Endodermal cell (in vitro differentiated cells): Measurements from ENCODE around the gene MAFG. TPM values are rescaled to one million over a fixed set of nuclear protein-coding genes. Genes with fewer than 3 reads are reported as not detected.
A peak's percentile ranks its signal among the peaks of the same experiment; 100 is the strongest.
"Not testable (repeated sequence)": the region's sequence is repeated elsewhere in the genome, so short reads cannot be mapped to it uniquely, and the experiment has no call there.

Experiments used
- DNase-seq: peaks from one replicate; pipeline ENCODE4 v3.0.0-alpha.2; 2017
- H3K27ac ChIP-seq: 2 replicates; pipeline ENCODE4 v1.5.1; 2013; ENCODE audit warnings: mild to moderate bottlenecking, low read depth, low read length, moderate library complexity
- H3K27me3 ChIP-seq: 2 replicates; pipeline ENCODE4 v1.6.1; 2013; ENCODE audit warnings: mild to moderate bottlenecking, low read length, moderate library complexity; ENCODE audit not compliant: insufficient read depth, control insufficient read depth, poor library complexity, severe bottlenecking
- H3K36me3 ChIP-seq: 2 replicates; pipeline ENCODE4 v1.7.0; 2013; ENCODE audit warnings: mild to moderate bottlenecking, low read length, moderate library complexity; ENCODE audit not compliant: control insufficient read depth, insufficient read depth
- H3K4me1 ChIP-seq: one replicate; pipeline ENCODE4 v1.7.0; 2013; ENCODE audit warnings: low read length; ENCODE audit not compliant: control insufficient read depth, insufficient read depth
- H3K4me3 ChIP-seq: 2 replicates; pipeline ENCODE4 v1.5.1; 2013; ENCODE audit warnings: mild to moderate bottlenecking, low read length, moderate library complexity
- H3K9ac ChIP-seq: 2 replicates; pipeline ENCODE4 v1.6.1; 2013; ENCODE audit warnings: mild to moderate bottlenecking, low read length, moderate library complexity; ENCODE audit not compliant: poor library complexity, severe bottlenecking; ENCODE audit errors: extremely low read depth
- H3K9me3 ChIP-seq: 2 replicates; pipeline ENCODE4 v1.6.1; 2013; ENCODE audit warnings: mild to moderate bottlenecking, low read length, moderate library complexity; ENCODE audit not compliant: control insufficient read depth
- H3K27ac Mint-ChIP-seq: 2 replicates; pipeline ENCODE4 v1.8.0; 2020; ENCODE audit warnings: mixed read lengths
- H3K27me3 Mint-ChIP-seq: 2 replicates; pipeline ENCODE4 v1.8.0; 2021; ENCODE audit warnings: mild to moderate bottlenecking, mixed read lengths; ENCODE audit not compliant: insufficient read depth
- H3K36me3 Mint-ChIP-seq: 2 replicates; pipeline ENCODE4 v1.8.0; 2020; ENCODE audit warnings: low read depth, mixed read lengths
- H3K4me1 Mint-ChIP-seq: 2 replicates; pipeline ENCODE4 v1.8.0; 2020; ENCODE audit warnings: mixed read lengths
- H3K4me3 Mint-ChIP-seq: 2 replicates; pipeline ENCODE4 v1.8.0; 2020; ENCODE audit warnings: mild to moderate bottlenecking, moderate library complexity, mixed read lengths
- H3K9me3 Mint-ChIP-seq: 2 replicates; pipeline ENCODE4 v1.8.0; 2020; ENCODE audit warnings: mild to moderate bottlenecking, mixed read lengths
- WGBS, 2 experiments: methylation state at CpG; one replicate each; pipeline versions ENCODE4 v1.1.5 to v1.1.7; 2013; ENCODE audit warnings: missing lambda C conversion rate in 2 of 2, mixed read lengths in 1 of 2; ENCODE audit not compliant: insufficient coverage in 1 of 2, insufficient read length in 1 of 2; 5-methylcytosine and 5-hydroxymethylcytosine counted together
- total RNA-seq, 2 donors: library from RNA; stranded (reverse); fragmentation: NEBNext Ultra II Directional in 1 of 2; extraction: Animal tissue kit (Norgen Biotek cat#: 25700) in 1 of 2; gene quantifications; 2 replicates in 1 of 2; 3 replicates in 1 of 2; pipeline ENCODE4 v1.2.1, GENCODE V29; 2021
- TF ChIP-seq, protein P1 (sequence below): fragments of 200-600 bp; sonication (generic); conservative IDR thresholded peaks from 2 replicates; pipeline ENCODE4 v1.5.0; 2021; ENCODE audit warnings: antibody characterized with exemption, mild to moderate bottlenecking

The MAFG gene
- total RNA-seq, 2 donors from 2014 or later: 39.9 to 54.1 TPM

DNA sequence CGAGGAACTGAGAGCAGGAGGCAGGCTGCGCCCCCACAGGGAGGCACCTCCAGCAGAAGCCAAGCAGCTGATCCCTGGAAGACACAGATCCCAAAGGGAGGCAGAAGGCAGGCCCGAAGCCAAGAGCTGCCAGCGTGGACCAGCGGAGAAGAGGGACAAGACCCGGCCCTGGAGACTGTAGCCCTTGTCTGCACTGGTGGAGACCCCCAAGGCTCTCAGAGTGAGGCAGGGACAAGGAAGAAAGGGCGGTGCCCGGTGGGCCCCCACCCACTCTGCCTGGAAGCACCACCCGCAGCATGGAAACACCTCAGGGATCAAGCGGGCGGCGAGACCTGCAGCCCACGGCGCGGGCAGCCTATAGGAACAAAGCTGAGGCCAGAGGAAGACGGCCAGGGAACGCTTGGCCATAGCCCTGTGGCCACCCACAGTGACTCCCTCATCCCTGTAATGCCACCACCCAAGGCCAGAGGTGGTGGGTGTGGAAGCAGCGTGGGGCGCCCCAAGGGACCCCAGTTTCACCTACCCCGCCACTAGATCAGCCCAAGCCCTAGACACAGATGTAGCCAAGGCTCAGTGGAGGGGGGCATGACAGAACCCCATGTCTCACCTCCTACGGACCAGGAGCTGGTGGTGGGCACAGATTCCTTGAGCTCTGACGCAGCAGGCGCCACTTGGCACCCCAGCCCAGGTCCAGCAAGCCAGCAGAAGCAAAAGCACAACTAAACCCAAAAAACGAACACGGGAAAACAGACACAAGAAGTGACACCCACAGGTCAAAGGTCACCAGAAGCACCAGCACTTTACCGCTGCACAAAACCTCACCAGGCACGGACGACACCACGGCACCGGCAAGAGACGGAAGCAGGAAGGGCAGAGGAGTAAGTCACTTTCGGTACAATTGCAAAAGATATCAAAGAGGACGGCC is 6.7 kb downstream of the MAFG start:
- H3K27me3 ChIP-seq: no peaks in the 10 kb centered on the region
- WGBS, 2 experiments: 95 to 97% methylated on average over 24 to 33 of the region's 33 CpGs
- Mint-ChIP-seq H3K9me3 (no peaks in the 10 kb centered on the region), H3K4me3 (no peak overlapping the region), H3K27me3 (no peaks in the 10 kb centered on the region), H3K27ac (peak overlapping the region; percentile 72), H3K4me1 (peaks cover 28% of the 10 kb centered on the region), H3K36me3 (peaks cover 35% of the 10 kb centered on the region)
- H3K27ac ChIP-seq: no peak overlapping the region
- peaks cover 15% of the 10 kb centered on the region for H3K4me1 ChIP-seq
- DNase-seq: no peak
- TF ChIP-seq, protein P1, sequence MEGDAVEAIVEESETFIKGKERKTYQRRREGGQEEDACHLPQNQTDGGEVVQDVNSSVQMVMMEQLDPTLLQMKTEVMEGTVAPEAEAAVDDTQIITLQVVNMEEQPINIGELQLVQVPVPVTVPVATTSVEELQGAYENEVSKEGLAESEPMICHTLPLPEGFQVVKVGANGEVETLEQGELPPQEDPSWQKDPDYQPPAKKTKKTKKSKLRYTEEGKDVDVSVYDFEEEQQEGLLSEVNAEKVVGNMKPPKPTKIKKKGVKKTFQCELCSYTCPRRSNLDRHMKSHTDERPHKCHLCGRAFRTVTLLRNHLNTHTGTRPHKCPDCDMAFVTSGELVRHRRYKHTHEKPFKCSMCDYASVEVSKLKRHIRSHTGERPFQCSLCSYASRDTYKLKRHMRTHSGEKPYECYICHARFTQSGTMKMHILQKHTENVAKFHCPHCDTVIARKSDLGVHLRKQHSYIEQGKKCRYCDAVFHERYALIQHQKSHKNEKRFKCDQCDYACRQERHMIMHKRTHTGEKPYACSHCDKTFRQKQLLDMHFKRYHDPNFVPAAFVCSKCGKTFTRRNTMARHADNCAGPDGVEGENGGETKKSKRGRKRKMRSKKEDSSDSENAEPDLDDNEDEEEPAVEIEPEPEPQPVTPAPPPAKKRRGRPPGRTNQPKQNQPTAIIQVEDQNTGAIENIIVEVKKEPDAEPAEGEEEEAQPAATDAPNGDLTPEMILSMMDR: no peak
- H3K9ac ChIP-seq: no peak overlapping the region
- no peaks in the 10 kb centered on the region for H3K9me3 ChIP-seq
- no peak overlapping the region for H3K4me3 ChIP-seq
- H3K36me3 ChIP-seq: peaks cover 25% of the 10 kb centered on the region

DNA sequence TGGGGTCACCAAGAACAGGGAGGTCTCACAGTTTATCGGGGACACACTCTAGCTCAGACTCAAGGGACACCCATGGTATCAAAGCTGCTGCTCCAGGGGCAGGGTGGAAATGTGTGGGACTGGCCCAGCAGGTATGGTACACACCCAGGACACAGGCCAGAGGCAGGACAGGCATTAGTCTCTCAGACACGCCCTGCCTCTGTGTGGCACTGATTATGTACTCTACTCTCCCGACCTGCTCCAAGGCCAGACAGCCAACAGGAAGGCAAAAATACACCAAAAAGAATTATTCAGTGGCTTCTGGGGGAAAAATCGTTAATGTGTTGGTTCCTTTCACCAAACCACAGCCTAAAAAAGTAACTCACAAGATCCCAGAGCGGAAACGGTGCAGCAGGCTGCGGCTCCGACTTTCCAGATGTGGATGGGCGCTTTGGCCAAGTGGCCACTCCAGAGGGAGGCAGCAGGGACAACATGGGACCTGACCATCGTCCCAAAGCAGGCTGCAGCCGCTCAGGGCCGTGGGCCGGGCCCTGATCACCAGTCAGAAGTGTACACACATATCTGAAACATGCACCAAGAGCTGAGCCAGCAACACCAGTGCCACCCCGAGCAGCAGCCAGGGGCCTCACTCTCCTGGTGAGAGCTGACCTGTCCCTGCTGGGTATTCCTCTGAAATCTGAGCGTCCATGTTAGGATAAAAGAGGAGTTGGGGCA is 8.5 kb downstream of the MAFG start:
- peak overlapping the region; percentile 70 for H3K27ac Mint-ChIP-seq
- H3K9me3 Mint-ChIP-seq: no peaks in the 10 kb centered on the region
- H3K9ac ChIP-seq: no peak overlapping the region
- TF ChIP-seq, protein P1: no peak
- H3K4me1 Mint-ChIP-seq: peaks cover 13% of the 10 kb centered on the region
- peaks cover 43% of the 10 kb centered on the region for H3K36me3 ChIP-seq
- H3K4me3 Mint-ChIP-seq: peak overlapping the region; percentile 69
- H3K9me3 ChIP-seq: no peaks in the 10 kb centered on the region
- no peak overlapping the region for H3K4me3 ChIP-seq
- no peaks in the 10 kb centered on the region for H3K27me3 ChIP-seq
- peaks cover 46% of the 10 kb centered on the region for H3K36me3 Mint-ChIP-seq
- no peaks in the 10 kb centered on the region for H3K27me3 Mint-ChIP-seq
- DNase-seq: no peak
- no peak overlapping the region for H3K27ac ChIP-seq
- WGBS, 2 experiments: 81 to 85% methylated on average over 4 to 15 of the region's 15 CpGs
- peaks cover 8% of the 10 kb centered on the region for H3K4me1 ChIP-seq

DNA sequence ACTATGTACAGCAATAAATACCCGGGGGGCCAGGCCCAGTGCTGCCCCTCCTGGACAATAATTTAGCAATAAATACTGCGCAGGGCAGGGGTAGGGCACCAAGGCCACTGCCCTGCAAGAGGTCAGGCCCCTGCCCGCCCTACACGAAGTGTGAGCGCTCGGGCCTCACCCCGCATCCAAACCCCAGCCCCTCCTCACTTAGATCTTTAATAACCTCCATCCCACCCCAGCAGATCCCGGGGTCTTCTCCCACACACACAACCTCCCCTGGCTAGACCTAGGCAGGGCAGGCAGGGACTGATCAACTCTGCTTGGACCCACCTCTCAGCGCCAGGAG is 9.2 kb downstream of the MAFG start:
- H3K9ac ChIP-seq, H3K27ac ChIP-seq, H3K27me3 Mint-ChIP-seq, DNase-seq, H3K4me1 ChIP-seq, H3K27me3 ChIP-seq, H3K9me3 Mint-ChIP-seq, H3K4me3 ChIP-seq, H3K9me3 ChIP-seq: not testable (repeated sequence)
- Mint-ChIP-seq H3K4me1 (peaks cover 11% of the 10 kb centered on the region), H3K4me3 (peak overlapping the region; percentile 69), H3K36me3 (peaks cover 49% of the 10 kb centered on the region), H3K27ac (peak overlapping the region; percentile 79)
- peaks cover 50% of the 10 kb centered on the region for H3K36me3 ChIP-seq
- 33 to 51% methylated on average over 2 to 9 of the region's 9 CpGs for WGBS, 2 experiments
- TF ChIP-seq, protein P1: peak; percentile 18
